GM12801 (cell line): ENCODE results near the gene EEF1A2.

Experiments
- TF ChIP-seq, protein P1 (sequence below): IDR thresholded peaks from one replicate; pipeline ENCODE4 v1.5.1; 2011; ENCODE audit warnings: control low read depth; ENCODE audit not compliant: insufficient read length; ENCODE audit errors: extremely low read depth

Gene EEF1A2

GRCh38 chr20:63471002-63471716 is 27.7 kb downstream of the EEF1A2 start:
- TF ChIP-seq, protein P1, sequence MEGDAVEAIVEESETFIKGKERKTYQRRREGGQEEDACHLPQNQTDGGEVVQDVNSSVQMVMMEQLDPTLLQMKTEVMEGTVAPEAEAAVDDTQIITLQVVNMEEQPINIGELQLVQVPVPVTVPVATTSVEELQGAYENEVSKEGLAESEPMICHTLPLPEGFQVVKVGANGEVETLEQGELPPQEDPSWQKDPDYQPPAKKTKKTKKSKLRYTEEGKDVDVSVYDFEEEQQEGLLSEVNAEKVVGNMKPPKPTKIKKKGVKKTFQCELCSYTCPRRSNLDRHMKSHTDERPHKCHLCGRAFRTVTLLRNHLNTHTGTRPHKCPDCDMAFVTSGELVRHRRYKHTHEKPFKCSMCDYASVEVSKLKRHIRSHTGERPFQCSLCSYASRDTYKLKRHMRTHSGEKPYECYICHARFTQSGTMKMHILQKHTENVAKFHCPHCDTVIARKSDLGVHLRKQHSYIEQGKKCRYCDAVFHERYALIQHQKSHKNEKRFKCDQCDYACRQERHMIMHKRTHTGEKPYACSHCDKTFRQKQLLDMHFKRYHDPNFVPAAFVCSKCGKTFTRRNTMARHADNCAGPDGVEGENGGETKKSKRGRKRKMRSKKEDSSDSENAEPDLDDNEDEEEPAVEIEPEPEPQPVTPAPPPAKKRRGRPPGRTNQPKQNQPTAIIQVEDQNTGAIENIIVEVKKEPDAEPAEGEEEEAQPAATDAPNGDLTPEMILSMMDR = no peak

- TF ChIP-seq, protein P1 = no peak
Measured at GRCh38 chr20:63470410-63470809, 28.5 kb downstream of the EEF1A2 start.

DNA sequence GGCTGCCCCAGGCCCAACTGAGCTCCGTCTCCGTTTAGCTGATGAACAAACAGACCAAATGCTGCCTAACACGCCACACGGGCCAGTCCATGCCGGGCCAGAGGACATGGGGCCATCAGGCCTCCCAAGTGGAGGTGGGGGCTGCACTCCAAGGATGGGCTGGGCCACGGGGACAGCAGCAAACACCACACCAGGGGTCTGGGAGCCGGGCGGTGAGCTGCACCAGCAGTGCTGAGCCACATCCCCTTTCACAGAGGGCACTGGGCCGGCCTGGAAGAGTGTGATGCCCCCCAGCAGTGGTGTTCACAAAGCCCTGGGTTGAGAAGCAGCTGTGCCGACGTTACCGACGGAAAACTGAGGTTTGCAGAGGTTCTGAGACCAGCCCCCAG is 29.2 kb downstream of the EEF1A2 start:
- TF ChIP-seq, protein P1 = no peak

DNA sequence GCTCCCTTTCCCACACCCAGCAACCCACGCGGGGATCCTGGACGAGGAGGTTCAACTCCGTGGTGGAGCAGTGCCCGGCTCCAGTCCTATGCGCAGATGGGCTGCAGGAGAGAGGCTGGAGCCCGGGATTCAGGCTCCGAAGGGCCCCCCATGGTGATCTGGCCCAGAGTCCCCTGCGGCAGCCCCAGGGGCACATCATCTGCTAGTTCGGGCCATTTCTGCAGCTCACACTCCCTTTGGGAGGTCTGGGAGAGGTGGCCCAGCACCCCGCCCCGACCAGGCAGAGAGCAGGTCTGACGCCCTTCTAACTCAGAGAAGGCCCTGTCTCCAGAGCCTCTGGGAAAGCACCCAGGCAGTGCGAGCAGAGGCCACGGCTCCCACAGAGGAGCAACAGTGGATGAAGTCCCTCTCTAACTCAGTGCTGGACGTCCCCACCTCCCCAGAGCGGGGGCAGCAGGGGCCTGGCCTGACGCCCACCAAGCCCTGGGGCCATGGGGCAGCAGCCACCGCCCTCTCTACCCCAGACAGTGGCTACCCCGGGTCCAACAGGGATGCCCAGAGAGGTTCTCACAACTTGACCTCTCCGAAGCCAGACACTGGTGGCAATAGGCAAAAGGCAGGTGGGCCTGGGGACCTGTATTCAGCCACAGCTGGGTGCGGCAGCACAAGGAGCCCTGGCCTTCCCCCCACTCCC is 29.7 kb downstream of the EEF1A2 start:
- TF ChIP-seq, protein P1 = no peak

GRCh38 chr20:63468421-63468820 is 30.5 kb downstream of the EEF1A2 start:
- TF ChIP-seq, protein P1 = no peak

- TF ChIP-seq, protein P1 = no peak
Measured at GRCh38 chr20:63467294-63468083, 31.4 kb downstream of the EEF1A2 start.

DNA sequence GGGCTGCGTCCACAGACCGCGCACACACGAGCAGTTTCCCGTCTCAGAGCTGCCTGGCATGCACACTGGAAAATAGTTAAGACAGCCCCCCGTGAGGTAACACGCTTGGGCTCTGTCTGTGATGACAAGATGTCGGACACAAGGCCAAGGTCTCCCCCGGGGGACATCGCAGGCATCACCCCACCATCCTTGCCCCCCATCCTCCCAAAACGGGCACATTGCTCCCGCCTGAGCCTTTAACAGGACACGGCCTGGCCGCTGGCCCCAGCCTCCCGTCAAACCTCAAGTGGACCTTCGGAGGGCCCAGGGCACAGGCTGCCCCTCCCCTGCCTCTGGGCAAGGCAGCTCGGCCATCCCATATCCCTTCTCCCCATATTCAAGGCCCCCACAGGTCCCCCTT is 32.0 kb downstream of the EEF1A2 start:
- TF ChIP-seq, protein P1 = no peak
